C4-2B (cell line): ENCODE data around the gene RASA2.
A peak's percentile ranks its signal among the peaks of the same experiment; 100 is the strongest.

Experiments used
- H3K27ac ChIP-seq: fragments of 450-650 bp; 2 replicates; pipeline ENCODE4 v1.5.1; 2017
- CTCF ChIP-seq: fragments of 450-650 bp; conservative IDR thresholded peaks from 2 replicates; pipeline ENCODE4 v1.5.1; 2017; ENCODE audit warnings: mild to moderate bottlenecking
- ZFX ChIP-seq: fragments of 450-650 bp; IDR thresholded peaks from 2 replicates; pipeline ENCODE4 v1.6.1; 2017

RASA2 gene

GRCh38 chr3:141452045-141452444 lies 34.8 kb upstream of the RASA2 start:
- H3K27ac ChIP-seq = no peak overlapping the region
- TF ChIP-seq ZFX (no peak), CTCF (peak; percentile 61)

GRCh38 chr3:141452773-141453172 lies 34.1 kb upstream of the RASA2 start:
- TF ChIP-seq ZFX (no peak), CTCF (no peak)
- H3K27ac ChIP-seq = no peak overlapping the region

GRCh38 chr3:141454054-141454453 lies 32.8 kb upstream of the RASA2 start:
- H3K27ac ChIP-seq = peak overlapping the region; percentile 6; the same call in 1 of the 2 replicates
- TF ChIP-seq ZFX = no peak

- peak; percentile 89 for TF ChIP-seq CTCF
- TF ChIP-seq ZFX = no peak
- H3K27ac ChIP-seq = peak overlapping the region; percentile 67
Observed at GRCh38 chr3:141454906-141455602, 31.8 kb upstream of the RASA2 start.

- H3K27ac ChIP-seq = peak overlapping the region; percentile 67
- TF ChIP-seq CTCF (no peak), ZFX (peak; percentile 15; the same call in 1 of the 2 replicates)
Observed at GRCh38 chr3:141455603-141456300, 31.1 kb upstream of the RASA2 start.

GRCh38 chr3:141456301-141456625 lies 30.6 kb upstream of the RASA2 start:
- H3K27ac ChIP-seq = peak overlapping the region; percentile 67
- TF ChIP-seq CTCF (no peak), ZFX (no peak)

- no peak for TF ChIP-seq CTCF
- no peak for TF ChIP-seq ZFX
- no peak overlapping the region for H3K27ac ChIP-seq
Observed at GRCh38 chr3:141457624-141458236, 29.1 kb upstream of the RASA2 start.
